Ishikawa (cell line): ENCODE data around the gene ZNF674.

Experiments
- CEBPB ChIP-seq: IDR thresholded peaks from 2 replicates; pipeline ENCODE4 v1.6.1; 2012
- EGR1 ChIP-seq: IDR thresholded peaks from 2 replicates; pipeline ENCODE4 v1.6.1; 2012
- EP300 ChIP-seq: IDR thresholded peaks from 2 replicates; pipeline ENCODE4 v1.6.1; 2012; ENCODE audit warnings: borderline replicate concordance
- FOXM1 ChIP-seq: IDR thresholded peaks from 2 replicates; pipeline ENCODE4 v1.6.1; 2012; ENCODE audit warnings: low read depth, borderline replicate concordance
- NFIC ChIP-seq: IDR thresholded peaks from 2 replicates; pipeline ENCODE4 v1.6.1; 2012
- RAD21 ChIP-seq: IDR thresholded peaks from 2 replicates; pipeline ENCODE4 v1.6.1; 2012; ENCODE audit warnings: low read depth
- TAF1 ChIP-seq: IDR thresholded peaks from 2 replicates; pipeline ENCODE4 v1.6.1; 2012; ENCODE audit warnings: low read depth, mild to moderate bottlenecking
- TCF12 ChIP-seq: IDR thresholded peaks from 2 replicates; pipeline ENCODE4 v1.6.1; 2012; ENCODE audit warnings: low read depth
- TEAD4 ChIP-seq: IDR thresholded peaks from 2 replicates; pipeline ENCODE4 v1.6.1; 2012
- YY1 ChIP-seq: IDR thresholded peaks from 2 replicates; pipeline ENCODE4 v1.6.1; 2012; ENCODE audit warnings: low read depth
- ZBTB7A ChIP-seq: IDR thresholded peaks from 2 replicates; pipeline ENCODE4 v1.6.1; 2012; ENCODE audit warnings: low read depth
- TF ChIP-seq, protein P1 (sequence below): IDR thresholded peaks from 2 replicates; pipeline ENCODE4 v1.6.1; 2012; ENCODE audit warnings: low read depth, mild to moderate bottlenecking
- TF ChIP-seq, protein P2 (sequence below): IDR thresholded peaks from 2 replicates; pipeline ENCODE4 v1.6.1; 2012
- TF ChIP-seq, protein P3 (sequence below): IDR thresholded peaks from 2 replicates; pipeline ENCODE4 v1.6.1; 2012

Gene ZNF674

DNA sequence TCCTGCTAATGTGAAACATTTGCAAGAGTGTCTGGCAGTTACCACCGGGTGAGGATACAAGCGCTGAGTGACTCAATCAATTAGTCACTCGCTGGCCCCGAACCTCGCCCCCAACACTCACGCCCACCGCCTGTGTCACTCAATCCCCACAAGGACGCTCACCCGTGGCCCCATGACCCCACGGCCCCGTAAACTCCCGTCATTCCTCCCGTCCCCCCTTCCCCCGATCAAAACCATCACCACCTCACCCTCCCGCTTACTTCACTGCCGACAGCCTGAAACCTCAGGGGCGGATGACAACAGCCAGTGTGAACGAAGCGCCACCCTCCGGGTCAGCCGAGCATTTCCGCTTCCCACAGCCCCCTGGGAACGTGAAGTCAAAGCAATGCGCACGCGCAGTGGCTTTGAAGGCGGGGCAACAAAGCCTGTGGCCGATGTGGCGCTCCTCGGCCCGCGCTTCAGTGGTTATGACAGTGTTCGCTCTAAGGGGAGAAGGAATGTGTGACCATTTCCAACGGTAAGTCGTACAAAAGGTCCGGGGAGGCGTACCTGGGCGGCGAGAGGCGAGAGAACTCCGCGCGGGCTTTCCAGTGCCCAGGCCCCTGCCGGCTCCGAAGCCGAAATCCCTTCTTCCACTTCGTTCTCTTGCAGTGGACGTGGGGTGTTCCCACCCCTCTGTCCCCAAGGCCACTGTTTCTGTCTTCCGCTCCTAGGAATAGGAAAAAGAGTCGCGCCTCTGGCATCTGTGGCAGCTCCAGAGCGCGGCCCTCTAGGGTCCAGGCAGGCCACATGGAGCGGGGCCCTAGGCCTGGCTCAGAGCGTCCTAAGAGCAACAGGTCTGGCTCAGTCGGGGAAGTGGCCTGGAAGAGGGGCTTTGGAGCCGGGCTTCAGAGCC is at the start of gene ZNF674:
TSS of gene ZNF674 (minus strand) at position 311 of the 895 bp plus-strand sequence. CDS start 3,334 bp downstream, outside the sequence.
- TF ChIP-seq TCF12 (0 out of 2 replicates have a peak, but pooled peaks have one; percentile 18), YY1 (no peak; the same call in 1 of the 2 replicates), TAF1 (peak; percentile 44), EGR1 (no peak), RAD21 (no peak)
- TF ChIP-seq, protein P1, sequence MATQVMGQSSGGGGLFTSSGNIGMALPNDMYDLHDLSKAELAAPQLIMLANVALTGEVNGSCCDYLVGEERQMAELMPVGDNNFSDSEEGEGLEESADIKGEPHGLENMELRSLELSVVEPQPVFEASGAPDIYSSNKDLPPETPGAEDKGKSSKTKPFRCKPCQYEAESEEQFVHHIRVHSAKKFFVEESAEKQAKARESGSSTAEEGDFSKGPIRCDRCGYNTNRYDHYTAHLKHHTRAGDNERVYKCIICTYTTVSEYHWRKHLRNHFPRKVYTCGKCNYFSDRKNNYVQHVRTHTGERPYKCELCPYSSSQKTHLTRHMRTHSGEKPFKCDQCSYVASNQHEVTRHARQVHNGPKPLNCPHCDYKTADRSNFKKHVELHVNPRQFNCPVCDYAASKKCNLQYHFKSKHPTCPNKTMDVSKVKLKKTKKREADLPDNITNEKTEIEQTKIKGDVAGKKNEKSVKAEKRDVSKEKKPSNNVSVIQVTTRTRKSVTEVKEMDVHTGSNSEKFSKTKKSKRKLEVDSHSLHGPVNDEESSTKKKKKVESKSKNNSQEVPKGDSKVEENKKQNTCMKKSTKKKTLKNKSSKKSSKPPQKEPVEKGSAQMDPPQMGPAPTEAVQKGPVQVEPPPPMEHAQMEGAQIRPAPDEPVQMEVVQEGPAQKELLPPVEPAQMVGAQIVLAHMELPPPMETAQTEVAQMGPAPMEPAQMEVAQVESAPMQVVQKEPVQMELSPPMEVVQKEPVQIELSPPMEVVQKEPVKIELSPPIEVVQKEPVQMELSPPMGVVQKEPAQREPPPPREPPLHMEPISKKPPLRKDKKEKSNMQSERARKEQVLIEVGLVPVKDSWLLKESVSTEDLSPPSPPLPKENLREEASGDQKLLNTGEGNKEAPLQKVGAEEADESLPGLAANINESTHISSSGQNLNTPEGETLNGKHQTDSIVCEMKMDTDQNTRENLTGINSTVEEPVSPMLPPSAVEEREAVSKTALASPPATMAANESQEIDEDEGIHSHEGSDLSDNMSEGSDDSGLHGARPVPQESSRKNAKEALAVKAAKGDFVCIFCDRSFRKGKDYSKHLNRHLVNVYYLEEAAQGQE, result no peak
- TF ChIP-seq, protein P2, sequence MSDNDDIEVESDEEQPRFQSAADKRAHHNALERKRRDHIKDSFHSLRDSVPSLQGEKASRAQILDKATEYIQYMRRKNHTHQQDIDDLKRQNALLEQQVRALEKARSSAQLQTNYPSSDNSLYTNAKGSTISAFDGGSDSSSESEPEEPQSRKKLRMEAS, result peak; percentile 4; the same call in 1 of the 2 replicates

DNA sequence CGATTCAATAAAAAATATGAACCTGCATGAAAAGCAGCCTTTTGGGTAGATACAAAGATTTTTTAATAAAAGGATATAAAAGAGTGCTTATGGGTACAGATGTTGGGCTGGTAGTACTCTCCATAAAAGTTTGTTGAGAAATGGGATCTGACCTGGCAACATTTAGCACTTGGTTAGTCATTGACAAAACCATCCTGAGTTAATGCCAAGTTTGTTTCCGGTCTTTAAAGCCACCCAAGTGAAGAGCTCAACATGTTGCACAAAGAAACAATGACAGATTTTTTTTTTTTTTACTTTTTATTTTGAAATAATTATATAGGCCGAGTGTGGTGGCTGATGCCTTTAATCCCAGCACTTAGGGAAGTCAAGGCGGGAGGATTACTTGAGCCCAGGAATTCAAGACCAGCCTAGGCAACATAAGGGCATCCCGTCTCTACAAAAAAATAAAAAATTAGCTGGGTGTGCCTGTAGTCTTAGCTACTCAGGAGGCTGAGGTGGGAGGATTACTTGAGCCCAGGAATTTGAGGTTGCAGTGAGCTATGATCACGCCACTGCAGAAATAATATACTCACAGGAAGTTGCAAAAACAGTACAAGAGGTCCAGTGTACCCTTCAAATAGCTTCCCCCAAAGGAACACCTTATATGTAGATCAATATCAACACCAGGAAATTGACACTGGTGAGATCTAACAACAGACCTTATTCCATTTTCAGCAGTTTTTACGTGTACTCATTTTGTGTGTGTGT is 44.9 kb upstream of the ZNF674 start:
- TF ChIP-seq CEBPB (peak; percentile 19), TCF12 (peak; percentile 39; the same call in 1 of the 2 replicates), ZBTB7A (no peak), TEAD4 (peak; percentile 14; the same call in 1 of the 2 replicates), NFIC (peak; percentile 78), FOXM1 (peak; percentile 63; the same call in 1 of the 2 replicates)
- TF ChIP-seq, protein P1, result no peak

DNA sequence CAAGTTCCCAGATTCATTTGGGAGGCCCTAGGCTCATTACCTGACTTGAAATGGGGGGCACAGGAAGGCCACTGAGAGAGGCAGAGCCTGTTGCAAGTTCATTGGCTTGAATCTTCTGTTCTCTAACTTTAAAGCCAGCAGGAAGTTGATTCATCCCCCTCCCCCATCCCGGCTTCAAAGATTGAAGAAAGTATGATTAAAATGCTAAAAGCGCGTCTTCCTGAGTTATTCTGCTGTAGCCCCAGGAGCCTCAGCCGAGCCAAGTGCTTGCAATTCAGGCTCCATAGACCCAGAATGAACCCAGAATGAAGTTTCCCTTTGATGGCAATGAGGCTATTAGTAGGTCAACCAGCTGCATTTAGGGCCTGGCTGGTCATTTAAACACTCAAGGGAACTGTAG is 43.0 kb upstream of the ZNF674 start:
- TF ChIP-seq, protein P2, result no peak
- TF ChIP-seq EGR1 (no peak), ZBTB7A (no peak)

DNA sequence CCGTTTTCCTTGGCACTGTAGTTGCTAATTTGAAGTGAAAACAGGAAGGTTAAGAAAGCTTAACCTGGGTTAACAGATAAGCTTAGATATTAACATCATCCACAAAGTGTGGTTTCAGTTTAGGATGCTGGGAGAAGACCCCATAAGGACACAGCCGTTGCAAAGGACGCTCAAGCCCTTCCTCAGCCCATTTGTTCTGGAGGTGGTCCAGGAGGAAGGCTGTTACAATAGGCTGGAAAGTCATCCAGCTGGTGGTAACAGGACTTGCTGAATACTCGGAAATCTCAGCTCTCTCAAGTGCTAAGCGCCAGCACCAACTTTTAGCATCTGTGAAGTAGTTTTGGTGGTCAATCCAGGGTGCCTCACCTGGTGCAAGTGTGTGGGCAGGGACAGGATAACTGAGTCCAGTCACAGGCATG is 42.5 kb upstream of the ZNF674 start:
- no peak for TF ChIP-seq EP300
- TF ChIP-seq TAF1, result no peak
- TF ChIP-seq TCF12, result no peak
- TF ChIP-seq, protein P3, sequence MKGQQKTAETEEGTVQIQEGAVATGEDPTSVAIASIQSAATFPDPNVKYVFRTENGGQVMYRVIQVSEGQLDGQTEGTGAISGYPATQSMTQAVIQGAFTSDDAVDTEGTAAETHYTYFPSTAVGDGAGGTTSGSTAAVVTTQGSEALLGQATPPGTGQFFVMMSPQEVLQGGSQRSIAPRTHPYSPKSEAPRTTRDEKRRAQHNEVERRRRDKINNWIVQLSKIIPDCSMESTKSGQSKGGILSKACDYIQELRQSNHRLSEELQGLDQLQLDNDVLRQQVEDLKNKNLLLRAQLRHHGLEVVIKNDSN, result no peak
- TF ChIP-seq, protein P2, result no peak
- no peak for TF ChIP-seq ZBTB7A
- TF ChIP-seq CEBPB, result no peak
- TF ChIP-seq NFIC, result no peak
- TF ChIP-seq, protein P1, result no peak
- no peak for TF ChIP-seq RAD21
